ENCODE measurements around the gene MOXD1.

MOXD1 gene

GRCh38 chr6:132411296-132411695, 10.0 kb upstream of the MOXD1 start:
- TF ChIP-seq CTCF (conservative IDR thresholded peaks at IDR 0.05; ENCODE audit: low read length) = no peak
- no peak for DNase-seq (ENCODE audit: low read depth)
- H3K4me3 ChIP-seq (ENCODE audit: low read length) = no peak overlapping the region

- DNase-seq (ENCODE audit: low read depth) = no peak
- H3K4me3 ChIP-seq (ENCODE audit: low read length) = no peak overlapping the region
- TF ChIP-seq CTCF (conservative IDR thresholded peaks at IDR 0.05; ENCODE audit: low read length) = no peak
Observed at GRCh38 chr6:132410830-132411229, 9.6 kb upstream of the MOXD1 start.

DNA sequence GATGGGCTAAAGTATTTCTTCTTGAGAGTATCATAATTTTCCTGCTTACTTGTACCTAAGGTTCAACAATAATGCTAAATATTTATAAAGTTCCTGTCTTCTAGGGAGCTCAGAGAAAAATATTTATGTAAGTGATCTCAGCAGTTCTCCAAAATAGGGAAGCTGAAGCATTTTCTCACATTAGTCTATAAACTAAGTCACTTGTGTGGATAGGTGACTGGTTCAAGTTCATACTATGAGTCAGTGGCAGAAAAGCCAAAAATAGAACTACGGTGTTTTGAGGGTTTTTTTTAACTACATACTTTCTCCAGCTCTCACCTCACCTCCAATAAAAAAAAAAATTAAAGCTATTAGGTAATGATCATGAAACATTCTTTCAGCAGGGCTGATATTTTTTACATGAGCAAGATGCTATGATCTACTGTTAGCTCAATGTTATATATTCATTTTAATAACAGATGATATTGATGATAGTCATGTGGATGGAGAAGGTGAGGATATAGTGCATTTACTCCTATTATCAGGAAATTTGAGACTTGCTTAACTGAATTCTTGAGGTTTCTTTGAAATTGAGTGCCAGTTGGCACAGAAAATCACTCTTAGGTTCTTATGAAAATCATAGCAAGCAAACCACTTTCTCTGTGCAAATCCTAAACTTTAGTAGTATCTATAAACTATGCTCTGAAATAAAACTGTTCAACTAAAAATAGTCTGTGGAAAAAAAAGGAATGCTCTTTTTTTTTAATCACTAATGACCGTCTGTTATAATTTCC, 4.1 kb upstream of the MOXD1 start:
- DNase-seq (ENCODE audit: low read depth) = peak; percentile 27
- H3K4me3 ChIP-seq (ENCODE audit: low read length) = no peak overlapping the region
- no peak for TF ChIP-seq CTCF (conservative IDR thresholded peaks at IDR 0.05; ENCODE audit: low read length)

DNA sequence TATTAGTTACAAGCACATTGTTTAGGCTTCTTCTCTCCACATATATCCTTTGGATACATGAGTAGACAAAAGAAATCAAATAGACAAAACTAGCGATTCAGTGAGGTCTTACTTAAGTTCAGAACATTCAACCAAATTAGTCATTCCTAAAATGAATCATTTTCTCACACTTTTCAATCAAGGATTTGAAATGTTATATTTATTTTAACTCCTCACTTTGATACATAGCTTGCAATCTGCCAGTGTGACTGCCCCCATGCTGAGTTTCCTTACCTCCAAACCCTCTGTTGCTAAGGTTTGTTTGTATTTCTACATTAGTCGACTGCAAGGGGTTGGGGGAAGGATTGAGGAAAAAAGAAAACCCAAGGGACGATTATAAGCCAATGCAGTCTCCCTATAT, 3.5 kb upstream of the MOXD1 start:
- TF ChIP-seq CTCF (conservative IDR thresholded peaks at IDR 0.05; ENCODE audit: low read length) = no peak
- H3K4me3 ChIP-seq (ENCODE audit: low read length) = no peak overlapping the region
- DNase-seq (ENCODE audit: low read depth) = no peak

- DNase-seq (ENCODE audit: low read depth) = no peak
- H3K4me3 ChIP-seq (ENCODE audit: low read length) = no peak overlapping the region
- TF ChIP-seq CTCF (conservative IDR thresholded peaks at IDR 0.05; ENCODE audit: low read length) = no peak
Observed at GRCh38 chr6:132404330-132404729, 3.1 kb upstream of the MOXD1 start.

GRCh38 chr6:132401618-132402285, 477 bp upstream of the MOXD1 start:
- no peak for TF ChIP-seq CTCF (conservative IDR thresholded peaks at IDR 0.05; ENCODE audit: low read length)
- no peak for DNase-seq (ENCODE audit: low read depth)
- peak overlapping the region; percentile 79 for H3K4me3 ChIP-seq (ENCODE audit: low read length)

DNA sequence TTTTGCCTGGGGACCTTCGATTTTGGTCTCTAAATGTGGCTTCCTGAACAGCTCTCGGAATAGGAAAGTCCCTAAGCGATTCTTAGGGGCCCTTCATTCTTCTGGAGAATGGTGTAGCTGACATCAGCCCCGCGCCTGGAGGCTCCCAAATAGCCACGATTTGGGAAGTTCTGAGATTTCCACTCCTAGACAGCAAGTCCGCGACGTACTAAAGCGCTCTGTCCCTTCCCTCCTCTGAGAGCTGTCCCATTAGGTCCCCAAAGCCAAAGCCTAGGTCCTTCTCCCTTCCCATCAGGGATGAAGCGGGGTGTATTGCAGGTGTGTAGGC, 756 bp downstream of the MOXD1 start:
- DNase-seq (ENCODE audit: low read depth) = no peak
- no peak for TF ChIP-seq CTCF (conservative IDR thresholded peaks at IDR 0.05; ENCODE audit: low read length)
- peak overlapping the region; percentile 79 for H3K4me3 ChIP-seq (ENCODE audit: low read length)
